SK-N-SH (cell line): ENCODE measurements around the gene LDB2. TPM values are rescaled to one million over a fixed set of nuclear protein-coding genes. Genes with fewer than 3 reads are reported as not detected.

ENCODE experiments used
- CTCF ChIA-PET: fragments of 300-600, 350-600 bp; formaldehyde crosslinking; extraction: SDS; loops from one replicate; lab custom pipeline; 2021; lab: Yijun Ruan, JAX
- POLR2A ChIA-PET: fragments of 350-600 bp; sonication (Branson Sonifier 250); formaldehyde crosslinking; extraction: SDS; loops from one replicate; lab custom pipeline; 2020; ENCODE audit warnings: antibody characterized with exemption, inconsistent platforms; lab: Yijun Ruan, JAX
- DNase-seq: peaks from one replicate; pipeline ENCODE4 v3.0.0; 2012
- H2AFZ ChIP-seq: fragments of 200-600 bp; sonication (generic); 2 replicates; pipeline ENCODE4 v1.8.1; 2016; ENCODE audit warnings: antibody characterized with exemption, mild to moderate bottlenecking, low read depth
- H3F3A ChIP-seq: fragments of 200-600 bp; sonication (generic); replicated peaks from 2 replicates; pipeline ENCODE3; 2016; ENCODE audit warnings: antibody characterized with exemption, mild to moderate bottlenecking; ENCODE audit not compliant: insufficient read depth
- H3K27ac ChIP-seq, 2 experiments: fragments of 200-500 bp in 1 of 2; fragments of 200-600 bp in 1 of 2; sonication (Bioruptor generic) in 1 of 2; sonication (generic), shearing (Covaris generic) in 1 of 2; 2 replicates each; pipeline versions ENCODE4 v1.5.1 to v1.6.1; 2014 to 2016; ENCODE audit warnings: low read depth in 2 of 2, inconsistent platforms in 1 of 2, low read length in 1 of 2, mild to moderate bottlenecking in 1 of 2, mixed read lengths in 1 of 2
- H3K27me3 ChIP-seq: fragments of 200-600 bp; sonication (generic), shearing (Covaris generic); 2 replicates; pipeline ENCODE4 v1.6.1; 2016; ENCODE audit warnings: mixed run types; ENCODE audit not compliant: insufficient read depth
- H3K36me3 ChIP-seq, 2 experiments: fragments of 200-500 bp in 1 of 2; fragments of 200-600 bp in 1 of 2; sonication (Bioruptor generic) in 1 of 2; sonication (generic) in 1 of 2; replicated peaks in 1 of 2; 2 replicates each; pipeline versions ENCODE3 to v1.5.1; 2014 to 2016; ENCODE audit warnings: low read length in 1 of 2, mild to moderate bottlenecking in 1 of 2; ENCODE audit not compliant: insufficient read depth in 2 of 2, control insufficient read depth in 1 of 2
- H3K4me1 ChIP-seq, 2 experiments: fragments of 200-500 bp in 1 of 2; fragments of 200-600 bp in 1 of 2; sonication (Bioruptor generic) in 1 of 2; sonication (generic), shearing (Covaris generic) in 1 of 2; 2 replicates each; pipeline versions ENCODE4 v1.5.1 to v1.6.1; 2014 to 2016; ENCODE audit warnings: low read depth in 1 of 2, low read length in 1 of 2, mixed run types in 1 of 2; ENCODE audit not compliant: insufficient read depth in 2 of 2, control insufficient read depth in 1 of 2
- H3K4me2 ChIP-seq: fragments of 200-600 bp; sonication (generic), shearing (Covaris generic); 2 replicates; pipeline ENCODE4 v1.6.1; 2017; ENCODE audit warnings: mixed run types
- H3K4me3 ChIP-seq, 2 experiments: fragments of 200-500 bp in 1 of 2; fragments of 200-600 bp in 1 of 2; sonication (Bioruptor generic) in 1 of 2; sonication (generic), shearing (Covaris generic) in 1 of 2; 2 replicates each; pipeline versions ENCODE4 v1.5.1 to v1.8.1; 2014 to 2016; ENCODE audit warnings: low read depth in 2 of 2, inconsistent platforms in 1 of 2, low read length in 1 of 2, mild to moderate bottlenecking in 1 of 2, mixed read lengths in 1 of 2, moderate library complexity in 1 of 2
- H3K79me2 ChIP-seq: fragments of 200-600 bp; sonication (generic); 2 replicates; pipeline ENCODE4 v1.8.1; 2017; ENCODE audit warnings: mild to moderate bottlenecking; ENCODE audit not compliant: insufficient read depth
- H3K9ac ChIP-seq: fragments of 200-600 bp; sonication (generic); 2 replicates; pipeline ENCODE4 v1.6.1; 2017; ENCODE audit warnings: mixed run types
- H3K9me2 ChIP-seq: fragments of 200-600 bp; sonication (generic); 2 replicates; pipeline ENCODE4 v1.6.1; 2017; ENCODE audit warnings: mixed run types
- H3K9me3 ChIP-seq: fragments of 200-600 bp; sonication (generic); 2 replicates; pipeline ENCODE4 v1.6.1; 2017; ENCODE audit warnings: mixed run types, mild to moderate bottlenecking, moderate library complexity
- H4K20me1 ChIP-seq: fragments of 200-600 bp; sonication (generic); 2 replicates; pipeline ENCODE4 v1.6.1; 2017; ENCODE audit warnings: mild to moderate bottlenecking, mixed run types; ENCODE audit not compliant: insufficient read depth
- CTCF ChIP-seq: fragments of 200-600 bp; sonication (generic); IDR thresholded peaks from 2 replicates; pipeline ENCODE4 v1.6.1; 2017; ENCODE audit warnings: antibody characterized with exemption, mild to moderate bottlenecking, moderate library complexity
- ELF1 ChIP-seq: IDR thresholded peaks from 2 replicates; pipeline ENCODE4 v1.4.0; 2012
- EP300 ChIP-seq, 2 experiments: IDR thresholded peaks; 2 replicates each; pipeline versions ENCODE4 v1.4.0 to v1.6.1; 2012; ENCODE audit warnings: borderline replicate concordance in 1 of 2, low read depth in 1 of 2, low read length in 1 of 2
- FOSL2 ChIP-seq: IDR thresholded peaks from 2 replicates; pipeline ENCODE4 v1.4.0; 2012; ENCODE audit warnings: low read depth, mild to moderate bottlenecking, moderate library complexity, borderline replicate concordance
- FOXJ3 ChIP-seq: sonication (generic); formaldehyde crosslinking; IDR thresholded peaks from 2 replicates; pipeline ENCODE4 v1.5.1; 2020; ENCODE audit warnings: mild to moderate bottlenecking, missing genetic modification reagents
- FOXM1 ChIP-seq: IDR thresholded peaks from 2 replicates; pipeline ENCODE4 v1.4.0; 2012; ENCODE audit warnings: low read depth, mild to moderate bottlenecking
- GABPA ChIP-seq: IDR thresholded peaks from 2 replicates; pipeline ENCODE4 v1.4.0; 2012; ENCODE audit warnings: low read depth, mild to moderate bottlenecking
- GATA2 ChIP-seq: sonication (generic); formaldehyde crosslinking; IDR thresholded peaks from 2 replicates; pipeline ENCODE4 v1.5.0; 2020; ENCODE audit warnings: mild to moderate bottlenecking, missing genetic modification reagents
- MAX ChIP-seq: IDR thresholded peaks from 2 replicates; pipeline ENCODE4 v1.4.0; 2012; ENCODE audit warnings: low read depth
- POLR2AphosphoS5 ChIP-seq: IDR thresholded peaks from 2 replicates; pipeline ENCODE4 v1.6.1; 2012; ENCODE audit warnings: low read depth, low read length
- RAD21 ChIP-seq: IDR thresholded peaks from 2 replicates; pipeline ENCODE4 v1.6.1; 2012; ENCODE audit warnings: mild to moderate bottlenecking, low read length
- RCOR1 ChIP-seq: fragments of 150-350 bp; IDR thresholded peaks from 2 replicates; pipeline ENCODE4 v1.6.1; 2017; ENCODE audit warnings: antibody characterized with exemption, low read length
- REST ChIP-seq: IDR thresholded peaks from 2 replicates; pipeline ENCODE4 v1.6.1; 2012; ENCODE audit warnings: mild to moderate bottlenecking, low read depth, low read length, moderate library complexity
- RFX5 ChIP-seq: IDR thresholded peaks from 2 replicates; pipeline ENCODE4 v1.6.1; 2012; ENCODE audit warnings: mild to moderate bottlenecking, improper control_type of control experiment, low read length
- RXRA ChIP-seq: IDR thresholded peaks from 2 replicates; pipeline ENCODE4 v1.4.0; 2012; ENCODE audit warnings: low read depth, mild to moderate bottlenecking, borderline replicate concordance
- SIN3A ChIP-seq: IDR thresholded peaks from 2 replicates; pipeline ENCODE4 v1.6.1; 2012; ENCODE audit warnings: low read depth, mild to moderate bottlenecking, low read length, moderate library complexity, borderline replicate concordance
- SMC3 ChIP-seq: IDR thresholded peaks from 2 replicates; pipeline ENCODE4 v1.6.1; 2012; ENCODE audit warnings: low read depth, low read length, improper control_type of control experiment
- TCF12 ChIP-seq: IDR thresholded peaks from 2 replicates; pipeline ENCODE4 v1.4.0; 2012
- USF2 ChIP-seq: fragments of 150-350 bp; IDR thresholded peaks from 2 replicates; pipeline ENCODE4 v1.6.1; 2017; ENCODE audit warnings: antibody characterized with exemption, low read length, low read depth, borderline replicate concordance
- WGBS: methylation state at CpG from one replicate; pipeline ENCODE4 v1.1.6; 2017; ENCODE audit warnings: low lambda C conversion rate; 5-methylcytosine and 5-hydroxymethylcytosine counted together
- polyA plus RNA-seq, 3 experiments: library from polyadenylated mRNA; depleted of rRNA; stranded (reverse); fragments of >200 nt; gene quantifications; 2 replicates each; pipeline ENCODE4 v1.2.3, GENCODE V29; 2012
- TF ChIP-seq, protein P1 (sequence below): IDR thresholded peaks from 2 replicates; pipeline ENCODE4 v1.4.0; 2012; ENCODE audit warnings: low read depth, borderline replicate concordance

LDB2 gene
- polyA plus RNA-seq, 1 of the 3 experiments (the other 2 are of a cell fraction): 11.0 TPM

DNA sequence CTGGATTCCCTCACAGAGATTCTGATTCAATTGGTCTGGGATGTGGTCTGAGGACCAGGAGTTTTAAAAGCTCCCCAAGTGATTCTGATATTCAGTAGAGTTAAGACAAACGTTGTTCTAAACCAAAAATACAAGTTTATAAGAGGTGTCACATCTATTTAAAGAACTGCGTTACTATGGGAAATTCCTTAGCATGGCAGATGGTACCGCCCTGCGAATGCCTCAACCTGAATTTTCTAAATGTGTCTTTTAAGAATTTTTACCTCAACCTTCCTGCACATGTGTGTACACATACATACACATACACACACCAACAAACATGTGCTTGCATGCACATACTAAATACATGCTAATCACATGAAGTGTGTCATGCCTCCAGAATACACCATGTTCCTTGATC is 343.3 kb downstream of the LDB2 start:
- Histone ChIP-seq H3K4me2 (no peak overlapping the region), H3K4me3 (no peak overlapping the region), H4K20me1 (no peaks in the 10 kb centered on the region), H3K9ac (no peak overlapping the region), H3K36me3 (no peaks in the 10 kb centered on the region), H3K9me2 (no peaks in the 10 kb centered on the region), H3K27me3 (no peaks in the 10 kb centered on the region), H3K79me2 (no peaks in the 10 kb centered on the region), H3F3A (no peaks in the 10 kb centered on the region), H3K4me1 (no peaks in the 10 kb centered on the region), H3K9me3 (no peaks in the 10 kb centered on the region), H3K27ac (no peak overlapping the region), H2AFZ (no peak overlapping the region)
- DNase-seq: no peak
- WGBS: 60% methylated on average over 4 of the region's 4 CpGs
- TF ChIP-seq GABPA: no peak
- TF ChIP-seq TCF12: no peak
- TF ChIP-seq SMC3: no peak
- no peak for TF ChIP-seq FOXM1
- TF ChIP-seq, protein P1, sequence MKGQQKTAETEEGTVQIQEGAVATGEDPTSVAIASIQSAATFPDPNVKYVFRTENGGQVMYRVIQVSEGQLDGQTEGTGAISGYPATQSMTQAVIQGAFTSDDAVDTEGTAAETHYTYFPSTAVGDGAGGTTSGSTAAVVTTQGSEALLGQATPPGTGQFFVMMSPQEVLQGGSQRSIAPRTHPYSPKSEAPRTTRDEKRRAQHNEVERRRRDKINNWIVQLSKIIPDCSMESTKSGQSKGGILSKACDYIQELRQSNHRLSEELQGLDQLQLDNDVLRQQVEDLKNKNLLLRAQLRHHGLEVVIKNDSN: no peak
- TF ChIP-seq ELF1: no peak
- TF ChIP-seq REST: no peak
- no peak for TF ChIP-seq GATA2 (CRISPR knock-in tag)
- TF ChIP-seq POLR2AphosphoS5: no peak
- TF ChIP-seq USF2: no peak
- TF ChIP-seq MAX: no peak
- TF ChIP-seq FOXJ3 (CRISPR knock-in tag): no peak
- CTCF ChIA-PET: no interaction called here
- POLR2A ChIA-PET: no interaction called here

GRCh38 chr4:16550531-16550930 is 347.9 kb downstream of the LDB2 start:
- no peaks in the 10 kb centered on the region for H3K79me2 ChIP-seq
- H3K4me3 ChIP-seq: no peak overlapping the region
- no peaks in the 10 kb centered on the region for H3F3A ChIP-seq
- no peaks in the 10 kb centered on the region for H3K9me3 ChIP-seq
- no peak for DNase-seq
- H3K9me2 ChIP-seq: no peaks in the 10 kb centered on the region
- 32% methylated on average over 2 of the region's 2 CpGs for WGBS
- H3K27ac ChIP-seq: no peak overlapping the region
- no peaks in the 10 kb centered on the region for H3K27me3 ChIP-seq
- no peak overlapping the region for H3K9ac ChIP-seq
- H4K20me1 ChIP-seq: no peaks in the 10 kb centered on the region
- no peak overlapping the region for H3K4me2 ChIP-seq
- POLR2A ChIA-PET: no interaction called here
- H2AFZ ChIP-seq: no peak overlapping the region
- H3K4me1 ChIP-seq: no peaks in the 10 kb centered on the region
- CTCF ChIA-PET: no interaction called here
- no peaks in the 10 kb centered on the region for H3K36me3 ChIP-seq
- TF ChIP-seq RAD21: no peak
- TF ChIP-seq MAX: no peak
- no peak for TF ChIP-seq RFX5
- TF ChIP-seq GATA2 (CRISPR knock-in tag): no peak
- no peak for TF ChIP-seq RXRA
- no peak for TF ChIP-seq SIN3A
- no peak for TF ChIP-seq EP300 (IDR thresholded peaks at IDR 0.05; ENCODE audit: borderline replicate concordance in 1 of 2, low read depth in 1 of 2, low read length in 1 of 2)
- TF ChIP-seq ELF1: no peak
- TF ChIP-seq CTCF: no peak
- TF ChIP-seq FOSL2: no peak
- no peak for TF ChIP-seq RCOR1
